HEK293T (cell line): ENCODE data around the gene DHRS1.

Experiments
- CTCF ChIA-PET: fragments of 350-600 bp; formaldehyde crosslinking; extraction: SDS; loops from one replicate; lab custom pipeline; 2021; ENCODE audit warnings: antibody characterized with exemption, inconsistent platforms; lab: Yijun Ruan, JAX
- POLR2A ChIA-PET: fragments of 350-600 bp; formaldehyde crosslinking; extraction: SDS; loops from one replicate; lab custom pipeline; 2020; ENCODE audit warnings: antibody characterized with exemption, inconsistent platforms; lab: Yijun Ruan, JAX
- DNase-seq: peaks from one replicate; pipeline ENCODE4 v3.0.0; 2012; ENCODE audit warnings: mixed read lengths; ENCODE audit errors: extremely low spot score
- ARNT ChIP-seq: fragments of 450-650 bp; IDR thresholded peaks from 2 replicates; pipeline ENCODE4 v1.6.1; 2017; ENCODE audit warnings: mild to moderate bottlenecking
- BHLHE40 ChIP-seq: fragments of 450-650 bp; IDR thresholded peaks from 2 replicates; pipeline ENCODE4 v1.6.1; 2016; ENCODE audit warnings: mild to moderate bottlenecking, moderate library complexity, borderline replicate concordance
- CTBP1 ChIP-seq: fragments of 450-650 bp; IDR thresholded peaks from 2 replicates; pipeline ENCODE4 v1.6.1; 2016; ENCODE audit warnings: borderline replicate concordance
- ELF4 ChIP-seq: fragments of 450-650 bp; IDR thresholded peaks from 2 replicates; pipeline ENCODE4 v1.6.1; 2017; ENCODE audit warnings: antibody characterized with exemption
- FOXA1 ChIP-seq: fragments of 450-650 bp; IDR thresholded peaks from 2 replicates; pipeline ENCODE4 v1.6.1; 2016; ENCODE audit warnings: mild to moderate bottlenecking
- FOXK2 ChIP-seq: fragments of 450-650 bp; IDR thresholded peaks from 2 replicates; pipeline ENCODE4 v1.6.1; 2016; ENCODE audit warnings: mild to moderate bottlenecking
- FOXM1 ChIP-seq: fragments of 450-650 bp; IDR thresholded peaks from 2 replicates; pipeline ENCODE4 v1.6.1; 2017; ENCODE audit warnings: mild to moderate bottlenecking, borderline replicate concordance
- HDGF ChIP-seq: fragments of 450-650 bp; IDR thresholded peaks from 2 replicates; pipeline ENCODE4 v1.6.1; 2017; ENCODE audit warnings: antibody characterized with exemption, borderline replicate concordance
- L3MBTL2 ChIP-seq: fragments of 450-650 bp; conservative IDR thresholded peaks from 2 replicates; pipeline ENCODE4 v1.6.1; 2016; ENCODE audit warnings: mild to moderate bottlenecking
- LEF1 ChIP-seq: fragments of 450-650 bp; IDR thresholded peaks from 2 replicates; pipeline ENCODE4 v1.6.1; 2017; ENCODE audit warnings: mild to moderate bottlenecking, borderline replicate concordance
- NFRKB ChIP-seq: fragments of 450-650 bp; IDR thresholded peaks from 2 replicates; pipeline ENCODE4 v1.6.1; 2016; ENCODE audit warnings: mild to moderate bottlenecking, moderate library complexity
- PKNOX1 ChIP-seq: fragments of 450-650 bp; IDR thresholded peaks from 2 replicates; pipeline ENCODE4 v1.6.1; 2016
- SP1 ChIP-seq: fragments of 450-650 bp; IDR thresholded peaks from 2 replicates; pipeline ENCODE4 v1.6.1; 2017
- SUZ12 ChIP-seq: fragments of 450-650 bp; IDR thresholded peaks from 2 replicates; pipeline ENCODE4 v1.6.1; 2016; ENCODE audit warnings: mild to moderate bottlenecking
- TARDBP ChIP-seq: fragments of 450-650 bp; IDR thresholded peaks from 2 replicates; pipeline ENCODE4 v1.6.1; 2016
- ZNF384 ChIP-seq: fragments of 450-650 bp; IDR thresholded peaks from 2 replicates; pipeline ENCODE4 v1.6.1; 2016

DHRS1 gene

GRCh38 chr14:24335461-24336171 lies 36.0 kb upstream of the DHRS1 start:
- POLR2A ChIA-PET, result interaction anchor here (1.1 to 2.4 kb wide), 2 partner anchors 94 to 96 kb away, joined by 5 to 9 read pairs; partner anchors contain the start of genes CBLN3 and KHNYN
- DNase-seq, result no peak
- TF ChIP-seq FOXM1 (no peak), SP1 (no peak), LEF1 (no peak), HDGF (no peak), FOXA1 (no peak), ZNF384 (no peak), CTBP1 (no peak), SUZ12 (no peak), ARNT (no peak), NFRKB (no peak), FOXK2 (no peak), ELF4 (no peak), L3MBTL2 (no peak), TARDBP (no peak), BHLHE40 (no peak)
- CTCF ChIA-PET, result interaction anchor here (1.0 to 9.6 kb wide), 4 partner anchors 10 to 100 kb away, joined by 3 to 145 read pairs (median 4); partner anchors contain the start of genes CBLN3 and KHNYN

DNA sequence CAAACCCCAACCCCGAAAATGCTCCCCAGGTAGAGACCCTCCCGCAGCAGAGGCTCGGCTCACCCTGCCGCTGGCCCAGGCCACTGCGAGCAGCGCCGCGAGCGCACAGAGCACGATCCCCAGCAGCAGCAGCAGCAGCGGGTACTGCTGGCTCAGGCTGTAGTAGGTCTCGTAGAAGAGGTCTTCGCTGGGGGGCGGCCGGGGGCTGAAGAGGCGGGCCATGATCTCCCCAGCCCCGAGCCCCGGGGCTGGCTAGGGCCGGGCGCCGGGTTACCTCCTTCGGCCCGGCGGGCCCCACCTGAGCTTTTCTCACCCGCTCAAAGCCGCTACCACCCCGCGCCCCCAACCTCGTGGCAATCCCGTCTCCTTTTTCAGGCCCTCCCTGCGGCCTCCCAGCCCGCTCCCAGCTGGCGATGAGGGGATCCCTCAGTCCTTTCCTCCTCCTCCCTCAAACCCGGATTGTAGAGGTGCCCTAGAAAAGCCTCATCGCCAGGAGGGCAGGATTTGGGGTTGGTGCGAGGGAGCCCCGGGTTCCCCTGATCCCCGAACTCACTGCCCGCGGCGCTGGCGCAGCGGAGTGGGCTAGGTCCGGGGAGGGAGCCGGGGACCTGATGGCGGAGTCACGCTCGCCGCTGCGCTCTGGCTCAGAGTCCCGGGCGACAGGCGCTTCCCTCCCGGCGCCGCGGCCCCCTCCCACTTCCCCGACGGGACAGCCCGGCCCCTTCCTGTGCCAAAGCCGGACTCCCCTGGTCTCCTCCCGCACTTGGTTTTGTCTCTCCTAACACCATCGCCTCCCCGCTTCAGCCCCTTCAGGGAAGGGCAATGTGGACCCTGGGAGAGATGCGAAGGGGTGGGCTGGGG lies 35.1 kb upstream of the DHRS1 start, which contains the start of gene ADCY4:
Gene ADCY4 (minus strand): TSS at position 641 of the 861 bp plus-strand sequence. CDS start 419 bp downstream, at position 222.
- CTCF ChIA-PET, result interaction anchor here (0.7 to 9.6 kb wide), 7 partner anchors 11 to 121 kb away, joined by 3 to 145 read pairs (median 11); partner anchors contain the start of genes CBLN3, CHMP4A, CIDEB and KHNYN
- DNase-seq, result no peak
- POLR2A ChIA-PET, result interaction anchor here (1.1 to 2.4 kb wide), 4 partner anchors 95 to 102 kb away, joined by 5 to 37 read pairs (median 8); partner anchors contain the start of genes CBLN3 and KHNYN
- no peak for TF ChIP-seq L3MBTL2
- TF ChIP-seq SP1, result no peak
- no peak for TF ChIP-seq NFRKB
- no peak for TF ChIP-seq ZNF384
- no peak for TF ChIP-seq ARNT
- no peak for TF ChIP-seq CTBP1
- TF ChIP-seq FOXM1, result no peak
- no peak for TF ChIP-seq SUZ12
- no peak for TF ChIP-seq PKNOX1
- no peak for TF ChIP-seq TARDBP
- TF ChIP-seq FOXK2, result no peak

DNA sequence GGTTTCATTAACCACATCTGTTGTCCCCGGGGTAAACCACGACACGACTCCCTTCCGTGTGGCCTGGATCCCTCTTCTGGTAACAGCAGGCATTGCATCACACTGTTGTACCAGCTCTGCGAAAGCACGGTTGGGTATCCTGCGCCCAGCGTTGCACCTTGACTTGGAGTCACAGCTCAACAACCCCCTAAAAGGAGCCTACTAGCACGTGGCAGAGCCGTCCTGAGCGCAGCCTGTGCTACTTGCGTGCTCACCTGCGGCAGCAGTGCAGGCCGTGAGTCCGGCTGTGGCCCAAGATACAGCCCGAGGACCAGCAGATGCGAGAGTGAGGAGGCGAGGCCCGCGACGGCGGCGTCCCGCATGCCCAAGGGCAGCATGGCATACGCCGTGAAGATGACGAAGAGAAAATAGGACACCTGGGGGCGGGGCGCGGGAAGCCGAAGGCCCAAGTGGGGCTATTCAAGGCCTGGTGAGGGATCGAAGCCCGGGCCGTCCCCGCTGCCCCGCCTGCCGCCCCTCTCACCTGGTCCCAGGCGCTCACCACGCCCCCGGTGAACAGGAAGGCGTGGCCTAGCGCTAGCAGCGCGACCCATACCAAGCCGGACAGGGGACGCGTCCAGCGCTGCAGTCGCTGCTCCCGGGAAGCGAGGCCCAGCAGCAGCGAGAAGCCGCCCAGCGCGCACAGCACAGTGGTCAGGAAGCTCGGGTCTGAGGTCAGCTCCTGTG lies 32.9 kb upstream of the DHRS1 start:
- CTCF ChIA-PET, result interaction anchor here (0.6 to 9.6 kb wide), 16 partner anchors 11 to 111 kb away, joined by 3 to 145 read pairs (median 5); partner anchors contain the start of genes CBLN3, CIDEB, DHRS1 and KHNYN
- peak; percentile 71 for DNase-seq
- no peak for TF ChIP-seq ELF4
- no peak for TF ChIP-seq NFRKB
- TF ChIP-seq BHLHE40, result no peak
- TF ChIP-seq FOXA1, result no peak
- POLR2A ChIA-PET, result interaction anchor here (0.9 to 2.0 kb wide), 9 partner anchors 34 to 109 kb away, joined by 3 to 37 read pairs (median 4); partner anchors contain the start of genes KHNYN and TINF2

GRCh38 chr14:24331731-24332267 lies 32.2 kb upstream of the DHRS1 start:
- TF ChIP-seq ZNF384, result 0 out of 2 replicates have a peak, but pooled peaks have one; percentile 58
- no peak for TF ChIP-seq PKNOX1
- POLR2A ChIA-PET, result interaction anchor here (0.9 to 2.0 kb wide), 6 partner anchors 35 to 110 kb away, joined by 4 to 8 read pairs (median 4); partner anchors contain the start of gene KHNYN

GRCh38 chr14:24330973-24331674 lies 31.5 kb upstream of the DHRS1 start:
- POLR2A ChIA-PET, result interaction anchor here (0.9 to 2.0 kb wide), 4 partner anchors 101 to 111 kb away, joined by 3 to 5 read pairs (median 4); no protein-coding TSS in a partner anchor
- TF ChIP-seq FOXA1 (no peak), HDGF (no peak), ELF4 (no peak), NFRKB (no peak), FOXK2 (no peak), CTBP1 (no peak), FOXM1 (no peak), SUZ12 (no peak), PKNOX1 (no peak), LEF1 (no peak), BHLHE40 (no peak), SP1 (no peak), L3MBTL2 (no peak), TARDBP (no peak), ZNF384 (no peak), ARNT (no peak)
- CTCF ChIA-PET, result interaction anchor here (0.6 to 9.6 kb wide), 4 partner anchors 32 to 99 kb away, joined by 3 to 145 read pairs (median 3); partner anchors contain the start of genes CBLN3, DHRS1, KHNYN and NOP9
- no peak for DNase-seq

More at GRCh38 chr14:24331731-24332267, 32.2 kb upstream of the DHRS1 start:
- CTCF ChIA-PET, result interaction anchor here (0.6 to 9.6 kb wide), 5 partner anchors 32 to 105 kb away, joined by 3 to 145 read pairs (median 4); partner anchors contain the start of genes CBLN3, DHRS1, KHNYN and NOP9
- no peak for DNase-seq
